Activated T-helper 1 cell treated with anti-CD3 and anti-CD28 coated beads, Interleukin-12 subunit alpha, Interleukin-12 subunit beta, Interleukin-2, Interleukin-4 antibody, amounts not matched to agents 30 ng/mL and 10 ng/mL and 1 ng/mL, durations not matched to agents 14 hours and 24 hours and 36 hours (primary cell): Measurements from ENCODE around the gene FAM168A. TPM values are rescaled to one million over a fixed set of nuclear protein-coding genes. Genes with fewer than 3 reads are reported as not detected.

Experiments
- DNase-seq: peaks from one replicate; pipeline ENCODE4 v3.0.0; 2021; ENCODE audit warnings: low spot score
- H3K27ac Mint-ChIP-seq: one replicate; pipeline ENCODE4 v1.8.0; 2021; ENCODE audit warnings: mild to moderate bottlenecking, mixed read lengths
- H3K27me3 Mint-ChIP-seq: one replicate; pipeline ENCODE4 v1.8.0; 2022; ENCODE audit warnings: mild to moderate bottlenecking, moderate library complexity, mixed read lengths; ENCODE audit not compliant: insufficient read depth
- H3K36me3 Mint-ChIP-seq: one replicate; pipeline ENCODE4 v1.8.0; 2021; ENCODE audit warnings: low read depth, mixed read lengths
- H3K4me1 Mint-ChIP-seq: one replicate; pipeline ENCODE4 v1.8.0; 2021; ENCODE audit warnings: low read depth, mixed read lengths
- H3K4me3 Mint-ChIP-seq: one replicate; pipeline ENCODE4 v1.8.0; 2021; ENCODE audit warnings: mild to moderate bottlenecking, moderate library complexity, mixed read lengths
- H3K9me3 Mint-ChIP-seq: one replicate; pipeline ENCODE4 v1.8.0; 2021; ENCODE audit warnings: mixed read lengths
- intact Hi-C: fragments of 100-400 bp; cut with micrococcal nuclease; formaldehyde crosslinking; loops from one replicate; pipeline ENCODE4 v1.15.1; 2024
- total RNA-seq: library from RNA; stranded (reverse); gene quantifications from 2 replicates; pipeline ENCODE4 v1.2.3, GENCODE V29; 2022

Gene FAM168A
- total RNA-seq, 1 donor from 2014 or later, result 19.4 TPM

GRCh38 chr11:73565804-73566203 is 32.1 kb downstream of the FAM168A start:
- H3K27me3 Mint-ChIP-seq, result no peaks in the 10 kb centered on the region
- intact Hi-C loops, result no loop called here
- H3K27ac Mint-ChIP-seq, result no peak overlapping the region
- peaks cover 3% of the 10 kb centered on the region for H3K36me3 Mint-ChIP-seq
- no peak for DNase-seq
- H3K4me1 Mint-ChIP-seq, result no peaks in the 10 kb centered on the region
- no peaks in the 10 kb centered on the region for H3K9me3 Mint-ChIP-seq
- no peak overlapping the region for H3K4me3 Mint-ChIP-seq

GRCh38 chr11:73564903-73565302 is 33.0 kb downstream of the FAM168A start:
- intact Hi-C loops, result no loop called here

GRCh38 chr11:73563539-73564200 is 34.2 kb downstream of the FAM168A start:
- Mint-ChIP-seq H3K4me1 (no peaks in the 10 kb centered on the region), H3K36me3 (peaks cover 5% of the 10 kb centered on the region), H3K4me3 (no peak overlapping the region), H3K27ac (no peak overlapping the region), H3K9me3 (no peaks in the 10 kb centered on the region), H3K27me3 (no peaks in the 10 kb centered on the region)
- no peak for DNase-seq
- intact Hi-C loops, result no loop called here

More at GRCh38 chr11:73564903-73565302, 33.0 kb downstream of the FAM168A start:
- Mint-ChIP-seq H3K27me3 (no peaks in the 10 kb centered on the region), H3K4me1 (no peaks in the 10 kb centered on the region), H3K9me3 (no peaks in the 10 kb centered on the region), H3K36me3 (peaks cover 3% of the 10 kb centered on the region), H3K27ac (no peak overlapping the region), H3K4me3 (no peak overlapping the region)
- DNase-seq, result no peak

GRCh38 chr11:73559743-73560142 is 38.2 kb downstream of the FAM168A start:
- intact Hi-C loops, result no loop called here
- H3K27me3 Mint-ChIP-seq, result peaks cover 1% of the 10 kb centered on the region
- H3K4me1 Mint-ChIP-seq, result peaks cover 5% of the 10 kb centered on the region
- no peak for DNase-seq
- H3K9me3 Mint-ChIP-seq, result no peaks in the 10 kb centered on the region
- H3K4me3 Mint-ChIP-seq, result no peak overlapping the region
- peaks cover 6% of the 10 kb centered on the region for H3K36me3 Mint-ChIP-seq
- no peak overlapping the region for H3K27ac Mint-ChIP-seq

- intact Hi-C loops, result no loop called here
- peaks cover 10% of the 10 kb centered on the region for H3K4me1 Mint-ChIP-seq
- H3K27ac Mint-ChIP-seq, result no peak overlapping the region
Measured at GRCh38 chr11:73556966-73557365, 40.9 kb downstream of the FAM168A start.

GRCh38 chr11:73555615-73556014 is 42.3 kb downstream of the FAM168A start:
- intact Hi-C loops, result no loop called here
- Mint-ChIP-seq H3K4me3 (no peak overlapping the region), H3K36me3 (peaks cover 9% of the 10 kb centered on the region), H3K27me3 (peaks cover 1% of the 10 kb centered on the region), H3K4me1 (peaks cover 22% of the 10 kb centered on the region), H3K27ac (no peak overlapping the region), H3K9me3 (no peaks in the 10 kb centered on the region)
- DNase-seq, result no peak

More at GRCh38 chr11:73556966-73557365, 40.9 kb downstream of the FAM168A start:
- Mint-ChIP-seq H3K36me3 (peaks cover 9% of the 10 kb centered on the region), H3K4me3 (no peak overlapping the region), H3K27me3 (peaks cover 1% of the 10 kb centered on the region), H3K9me3 (no peaks in the 10 kb centered on the region)
- DNase-seq, result no peak

GRCh38 chr11:73554671-73555320 is 43.1 kb downstream of the FAM168A start:
- Mint-ChIP-seq H3K4me1 (peaks cover 26% of the 10 kb centered on the region), H3K4me3 (no peak overlapping the region), H3K9me3 (no peaks in the 10 kb centered on the region), H3K27me3 (peaks cover 3% of the 10 kb centered on the region), H3K27ac (no peak overlapping the region), H3K36me3 (peaks cover 9% of the 10 kb centered on the region)
- intact Hi-C loops, result no loop called here
- no peak for DNase-seq

- intact Hi-C loops, result no loop called here
- Mint-ChIP-seq H3K4me1 (peaks cover 30% of the 10 kb centered on the region), H3K9me3 (no peaks in the 10 kb centered on the region), H3K36me3 (peaks cover 7% of the 10 kb centered on the region), H3K27me3 (peaks cover 3% of the 10 kb centered on the region), H3K27ac (no peak overlapping the region), H3K4me3 (no peak overlapping the region)
- no peak for DNase-seq
Measured at GRCh38 chr11:73553266-73553665, 44.6 kb downstream of the FAM168A start.

- Mint-ChIP-seq H3K9me3 (no peaks in the 10 kb centered on the region), H3K36me3 (peaks cover 5% of the 10 kb centered on the region), H3K4me1 (peaks cover 34% of the 10 kb centered on the region), H3K27ac (no peak overlapping the region), H3K4me3 (no peak overlapping the region), H3K27me3 (peaks cover 1% of the 10 kb centered on the region)
- intact Hi-C loops, result no loop called here
- DNase-seq, result no peak
Measured at GRCh38 chr11:73551677-73552076, 46.2 kb downstream of the FAM168A start.

GRCh38 chr11:73549376-73549775 is 48.5 kb downstream of the FAM168A start:
- Mint-ChIP-seq H3K4me3 (no peak overlapping the region), H3K27me3 (peaks cover 1% of the 10 kb centered on the region), H3K9me3 (no peaks in the 10 kb centered on the region), H3K36me3 (peaks cover 3% of the 10 kb centered on the region), H3K4me1 (peaks cover 27% of the 10 kb centered on the region), H3K27ac (no peak overlapping the region)
- intact Hi-C loops, result no loop called here
- DNase-seq, result no peak

- Mint-ChIP-seq H3K36me3 (no peaks in the 10 kb centered on the region), H3K4me1 (peaks cover 27% of the 10 kb centered on the region), H3K27ac (no peak overlapping the region), H3K4me3 (no peak overlapping the region), H3K27me3 (peaks cover 1% of the 10 kb centered on the region), H3K9me3 (no peaks in the 10 kb centered on the region)
- intact Hi-C loops, result no loop called here
- no peak for DNase-seq
Measured at GRCh38 chr11:73547706-73548595, 50.0 kb downstream of the FAM168A start.

- Mint-ChIP-seq H3K27me3 (no peaks in the 10 kb centered on the region), H3K27ac (no peak overlapping the region), H3K9me3 (no peaks in the 10 kb centered on the region), H3K4me3 (no peak overlapping the region), H3K4me1 (peaks cover 15% of the 10 kb centered on the region), H3K36me3 (no peaks in the 10 kb centered on the region)
- no peak for DNase-seq
- intact Hi-C loops, result no loop called here
Measured at GRCh38 chr11:73542175-73542574, 55.7 kb downstream of the FAM168A start.
